A673 (cell line): Measurements from ENCODE around the gene SIK3. TPM values are rescaled to one million over a fixed set of nuclear protein-coding genes. Genes with fewer than 3 reads are reported as not detected.

ENCODE experiments used
- BruUV-seq: library from RNA; stranded (reverse); fragments of 400-500 nt; replicated peaks from 2 replicates; lab custom pipeline; 2021; lab: Mats Ljungman, UMichigan
- CTCF ChIA-PET: fragments of 300-600 bp; sonication (Branson Sonifier 250); formaldehyde crosslinking; loops from one replicate; lab custom pipeline; 2022; ENCODE audit warnings: antibody characterized with exemption; lab: Charles Lee
- POLR2A ChIA-PET: fragments of 300-600 bp; sonication (Branson Sonifier 250); formaldehyde crosslinking; loops from one replicate; lab custom pipeline; 2022; ENCODE audit warnings: antibody characterized with exemption; ENCODE audit not compliant: low non-redundant PET; lab: Charles Lee
- DNase-seq: peaks from one replicate; pipeline ENCODE4 v3.0.0-alpha.2; 2015; ENCODE audit warnings: low spot score
- H3K27ac ChIP-seq: fragments of 200-600 bp; sonication (generic); 2 replicates; pipeline ENCODE4 v1.5.1; 2016; ENCODE audit warnings: mixed run types, low read depth, mild to moderate bottlenecking, mixed read lengths, antibody characterized with exemption, low read length; ENCODE audit not compliant: poor library complexity, severe bottlenecking
- H3K27me3 ChIP-seq: fragments of 200-600 bp; sonication (generic); replicated peaks from 2 replicates; pipeline ENCODE4 v1.6.1; 2017; ENCODE audit warnings: mixed run types, low read depth, mild to moderate bottlenecking, mixed read lengths, antibody characterized with exemption, low read length; ENCODE audit not compliant: insufficient read depth, poor library complexity
- H3K36me3 ChIP-seq: fragments of 200-600 bp; sonication (generic); 2 replicates; pipeline ENCODE4 v1.6.1; 2016; ENCODE audit warnings: mixed run types, mild to moderate bottlenecking, mixed read lengths, antibody characterized with exemption, low read length; ENCODE audit not compliant: insufficient read depth, poor library complexity, severe bottlenecking
- H3K4me1 ChIP-seq: fragments of 200-600 bp; sonication (generic); 2 replicates; pipeline ENCODE4 v1.6.1; 2017; ENCODE audit warnings: mixed run types, mild to moderate bottlenecking, mixed read lengths, antibody characterized with exemption, low read length; ENCODE audit not compliant: insufficient read depth, poor library complexity, severe bottlenecking
- H3K4me3 ChIP-seq: fragments of 200-600 bp; sonication (generic); 2 replicates; pipeline ENCODE4 v1.5.1; 2016; ENCODE audit warnings: low read depth, mixed run types, mild to moderate bottlenecking, mixed read lengths, low read length; ENCODE audit not compliant: poor library complexity, severe bottlenecking
- H3K9me3 ChIP-seq: fragments of 200-600 bp; sonication (generic); 2 replicates; pipeline ENCODE4 v1.6.1; 2016; ENCODE audit warnings: mixed run types, low read depth, mild to moderate bottlenecking, mixed read lengths, antibody characterized with exemption, low read length; ENCODE audit not compliant: poor library complexity, severe bottlenecking
- EZH2 ChIP-seq: fragments of 200-600 bp; sonication (generic); IDR thresholded peaks from 2 replicates; pipeline ENCODE4 v1.6.1; 2017; ENCODE audit warnings: borderline replicate concordance, low read depth, mild to moderate bottlenecking, mixed read lengths, antibody characterized with exemption, low read length; ENCODE audit not compliant: poor library complexity, severe bottlenecking
- intact Hi-C: fragments of 100-400 bp; cut with micrococcal nuclease; formaldehyde crosslinking; loops from one replicate; pipeline ENCODE4 v1.10.0; 2022; ENCODE audit not compliant: unreplicated experiment
- total RNA-seq: library from RNA; stranded (reverse); gene quantifications from 2 replicates; pipeline ENCODE4 v1.2.3, GENCODE V29; 2021
- TF ChIP-seq, protein P1 (sequence below): fragments of 300-800, 200-600 bp; sonication (generic); conservative IDR thresholded peaks from 2 replicates; pipeline ENCODE4 v1.5.1; 2017; ENCODE audit warnings: low read depth, mild to moderate bottlenecking, antibody characterized with exemption, low read length, moderate library complexity, mixed read lengths

Gene SIK3
- total RNA-seq, 1 experiment from 2014 or later = 81.7 TPM

DNA sequence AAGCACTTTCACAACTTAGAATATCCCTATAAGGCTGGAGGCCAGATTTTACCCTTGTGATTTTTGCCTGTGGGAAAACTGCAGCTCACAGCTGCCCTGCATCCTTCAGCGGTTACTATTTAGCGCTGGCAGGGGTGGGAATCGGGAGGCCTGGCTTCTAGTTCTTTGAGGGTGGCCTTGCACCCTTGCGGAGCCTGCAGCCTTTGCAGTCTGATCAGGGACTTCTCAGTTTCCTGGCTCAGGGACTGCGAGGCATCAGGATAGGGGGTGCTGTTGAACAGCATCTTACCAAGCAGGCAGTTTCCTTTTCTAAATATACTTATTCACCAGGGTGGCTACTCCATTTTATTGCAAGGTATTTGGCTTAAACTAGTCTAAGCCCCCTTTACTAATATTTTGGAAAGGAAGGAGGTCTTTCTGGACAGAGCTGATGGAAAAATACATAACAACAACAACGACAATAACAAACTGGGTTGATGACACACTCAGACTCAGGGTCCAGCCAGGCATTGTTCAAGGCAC, 257.9 kb downstream of the SIK3 start:
- ChIA-PET POLR2A (no interaction called here), CTCF (no interaction called here)
- no peaks in the 10 kb centered on the region for H3K9me3 ChIP-seq
- BruUV-seq = no TSS peak
- H3K27ac ChIP-seq = no peak overlapping the region
- peaks cover 19% of the 10 kb centered on the region for H3K36me3 ChIP-seq
- TF ChIP-seq, protein P1, sequence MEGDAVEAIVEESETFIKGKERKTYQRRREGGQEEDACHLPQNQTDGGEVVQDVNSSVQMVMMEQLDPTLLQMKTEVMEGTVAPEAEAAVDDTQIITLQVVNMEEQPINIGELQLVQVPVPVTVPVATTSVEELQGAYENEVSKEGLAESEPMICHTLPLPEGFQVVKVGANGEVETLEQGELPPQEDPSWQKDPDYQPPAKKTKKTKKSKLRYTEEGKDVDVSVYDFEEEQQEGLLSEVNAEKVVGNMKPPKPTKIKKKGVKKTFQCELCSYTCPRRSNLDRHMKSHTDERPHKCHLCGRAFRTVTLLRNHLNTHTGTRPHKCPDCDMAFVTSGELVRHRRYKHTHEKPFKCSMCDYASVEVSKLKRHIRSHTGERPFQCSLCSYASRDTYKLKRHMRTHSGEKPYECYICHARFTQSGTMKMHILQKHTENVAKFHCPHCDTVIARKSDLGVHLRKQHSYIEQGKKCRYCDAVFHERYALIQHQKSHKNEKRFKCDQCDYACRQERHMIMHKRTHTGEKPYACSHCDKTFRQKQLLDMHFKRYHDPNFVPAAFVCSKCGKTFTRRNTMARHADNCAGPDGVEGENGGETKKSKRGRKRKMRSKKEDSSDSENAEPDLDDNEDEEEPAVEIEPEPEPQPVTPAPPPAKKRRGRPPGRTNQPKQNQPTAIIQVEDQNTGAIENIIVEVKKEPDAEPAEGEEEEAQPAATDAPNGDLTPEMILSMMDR = peak; percentile 50
- no peak for TF ChIP-seq EZH2
- H3K4me3 ChIP-seq = no peak overlapping the region
- no peaks in the 10 kb centered on the region for H3K27me3 ChIP-seq
- peaks cover 4% of the 10 kb centered on the region for H3K4me1 ChIP-seq
- no peak for DNase-seq
- intact Hi-C loops = no loop called here

DNA sequence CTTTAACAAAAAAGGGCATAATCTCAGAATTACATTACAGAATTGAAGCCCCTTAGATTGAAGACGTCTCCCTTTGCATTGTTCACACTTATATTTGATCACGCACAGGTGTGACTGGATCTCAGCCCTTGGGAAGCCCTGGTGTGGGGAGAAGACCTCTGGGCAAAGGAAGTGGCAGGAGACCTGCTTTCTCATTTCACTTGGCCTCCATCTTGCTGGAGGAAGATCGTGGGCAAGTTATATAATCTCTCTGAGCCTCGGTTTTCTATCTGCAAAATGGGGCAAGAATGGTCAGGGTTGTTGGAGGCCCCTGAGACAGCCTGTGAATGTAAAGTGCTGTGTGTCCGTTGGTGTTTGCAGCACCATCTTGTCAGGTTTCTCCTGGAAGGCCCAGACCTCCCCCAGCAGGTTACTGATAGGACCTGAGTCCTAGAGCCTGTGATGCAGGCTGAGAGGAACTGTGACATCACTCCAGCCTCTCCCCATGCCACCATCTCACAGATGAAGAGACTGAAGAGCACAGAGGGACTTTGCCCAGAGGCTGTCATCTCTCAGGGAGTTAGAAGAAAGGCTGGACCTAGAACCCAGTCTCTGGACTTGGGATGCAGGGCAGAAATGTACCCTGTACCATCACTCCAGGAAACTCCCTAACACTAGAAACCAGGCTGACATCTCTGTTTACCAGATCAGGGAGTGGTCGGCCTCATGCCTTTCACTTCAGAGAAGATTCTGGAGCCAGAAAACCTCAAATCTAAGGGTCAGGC, 259.7 kb downstream of the SIK3 start:
- no TSS peak for BruUV-seq
- peaks cover 6% of the 10 kb centered on the region for H3K36me3 ChIP-seq
- H3K4me1 ChIP-seq = peaks cover 6% of the 10 kb centered on the region
- intact Hi-C loops = no loop called here
- no peak overlapping the region for H3K4me3 ChIP-seq
- TF ChIP-seq, protein P1 = no peak
- no peak for TF ChIP-seq EZH2
- H3K9me3 ChIP-seq = no peaks in the 10 kb centered on the region
- ChIA-PET POLR2A (no interaction called here), CTCF (no interaction called here)
- no peak overlapping the region for H3K27ac ChIP-seq
- H3K27me3 ChIP-seq = no peaks in the 10 kb centered on the region
- DNase-seq = no peak

DNA sequence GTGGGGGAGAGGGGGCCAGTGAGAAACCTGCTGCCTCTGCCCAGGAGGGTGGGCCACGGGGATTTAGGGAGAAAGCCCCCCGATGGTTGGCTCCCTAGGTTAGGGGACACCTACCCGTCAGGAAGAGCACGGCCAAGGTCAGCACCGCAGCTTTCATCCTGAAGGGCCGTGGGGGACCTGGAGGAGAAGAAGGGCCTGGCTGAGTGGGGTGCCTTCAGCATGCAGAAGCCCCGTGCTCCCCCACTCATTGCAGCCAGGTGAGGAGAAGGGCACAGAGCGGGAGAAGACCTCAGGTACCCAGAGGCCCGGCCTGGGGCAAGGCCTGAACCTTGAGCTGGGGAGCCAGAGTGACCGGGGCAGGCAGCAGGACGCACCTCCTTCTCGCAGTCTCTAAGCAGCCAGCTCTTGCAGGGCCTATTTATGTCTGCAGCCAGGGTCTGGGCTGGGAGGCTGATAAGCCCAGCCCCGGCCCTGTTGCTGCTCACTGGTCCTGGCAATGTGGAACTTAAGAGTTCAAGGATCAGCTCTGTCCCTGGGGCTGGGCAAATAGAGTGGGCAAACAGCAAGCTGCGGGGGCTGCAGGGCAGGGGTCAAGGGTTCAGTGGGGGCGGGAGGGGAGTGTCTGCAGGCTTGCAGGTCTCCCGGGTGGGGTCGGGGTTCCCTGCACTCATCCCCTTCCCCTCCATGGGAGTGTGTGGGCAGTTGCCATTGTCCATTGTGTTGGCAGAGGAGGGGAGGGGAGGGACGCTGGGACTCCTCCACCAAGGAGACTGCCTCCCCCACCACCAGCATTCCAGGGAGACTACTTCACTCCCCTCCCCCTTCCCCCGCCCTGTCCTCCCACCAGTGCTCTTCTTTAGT, 260.8 kb downstream of the SIK3 start, which contains the start of gene APOA1:
TSS of gene APOA1 (minus strand) at position 392 of the 861 bp plus-strand sequence. CDS start at position 157, 235 bp downstream.
- Histone ChIP-seq H3K27ac (no peak within 1 kb of the TSS), H3K27me3 (no peaks in the 10 kb centered on the region), H3K4me3 (no peak within 1 kb of the TSS), H3K4me1 (peaks cover 6% of the 10 kb centered on the region), H3K9me3 (no peaks in the 10 kb centered on the region), H3K36me3 (no peaks in the 10 kb centered on the region)
- CTCF ChIA-PET = interaction anchor here (0.9 kb wide), 1 partner anchor 103 kb away, joined by 3 read pairs; no protein-coding TSS in a partner anchor
- TF ChIP-seq EZH2 = no peak
- TF ChIP-seq, protein P1 = no peak
- intact Hi-C loops = no loop called here
- POLR2A ChIA-PET = no interaction called here
- no peak for DNase-seq
- no TSS peak for BruUV-seq
